ENCODE data around the gene NFIB. TPM values are rescaled to one million over a fixed set of nuclear protein-coding genes. Genes with fewer than 3 reads are reported as not detected.

NFIB gene
- polyA plus RNA-seq (ENCODE audit: insufficient read length in 4 of 4): 10 to 100 TPM; 18.6 to 22.1 (median 19.5) TPM

- DNase-seq (ENCODE audit: low read depth in 4 of 4, low spot score in 3 of 4): no peak
Measured at GRCh38 chr9:14313951-14314423, at the start of gene NFIB. Gene NFIB, minus strand, starts transcription at chr9:14314141. Its CDS starts 630 bp downstream, at chr9:14313511.

- DNase-seq (ENCODE audit: low read depth in 4 of 4, low spot score in 3 of 4): no peak
Measured at GRCh38 chr9:14362175-14362574, 48.2 kb upstream of the NFIB start.

GRCh38 chr9:14361074-14361473 lies 47.1 kb upstream of the NFIB start:
- DNase-seq (ENCODE audit: low read depth in 4 of 4, low spot score in 3 of 4): no peak

GRCh38 chr9:14358523-14358922 lies 44.6 kb upstream of the NFIB start:
- DNase-seq (ENCODE audit: low read depth in 4 of 4, low spot score in 3 of 4): no peak

GRCh38 chr9:14356351-14357265 lies 42.7 kb upstream of the NFIB start:
- DNase-seq (ENCODE audit: low read depth in 4 of 4, low spot score in 3 of 4): no peak

GRCh38 chr9:14354201-14354600 lies 40.3 kb upstream of the NFIB start:
- no peak for DNase-seq (ENCODE audit: low read depth in 4 of 4, low spot score in 3 of 4)

- peak in 3 of 4 donors; percentile 75 to 85 (median 85) for DNase-seq (ENCODE audit: low read depth in 4 of 4, low spot score in 3 of 4)
Measured at GRCh38 chr9:14353222-14354056, 39.5 kb upstream of the NFIB start.

GRCh38 chr9:14352503-14352902 lies 38.6 kb upstream of the NFIB start:
- DNase-seq (ENCODE audit: low read depth in 4 of 4, low spot score in 3 of 4): no peak

- DNase-seq (ENCODE audit: low read depth in 4 of 4, low spot score in 3 of 4): no peak
Measured at GRCh38 chr9:14351221-14351836, 37.4 kb upstream of the NFIB start.

GRCh38 chr9:14350754-14351153 lies 36.8 kb upstream of the NFIB start:
- no peak for DNase-seq (ENCODE audit: low read depth in 4 of 4, low spot score in 3 of 4)

- DNase-seq (ENCODE audit: low read depth in 4 of 4, low spot score in 3 of 4): no peak
Measured at GRCh38 chr9:14350349-14350728, 36.4 kb upstream of the NFIB start.

- DNase-seq (ENCODE audit: low read depth in 4 of 4, low spot score in 3 of 4): no peak
Measured at GRCh38 chr9:14349447-14350348, 35.8 kb upstream of the NFIB start.

- no peak for DNase-seq (ENCODE audit: low read depth in 4 of 4, low spot score in 3 of 4)
Measured at GRCh38 chr9:14349146-14349446, 35.2 kb upstream of the NFIB start.

- DNase-seq (ENCODE audit: low read depth in 4 of 4, low spot score in 3 of 4): no peak
Measured at GRCh38 chr9:14348373-14349145, 34.6 kb upstream of the NFIB start.

GRCh38 chr9:14348123-14348372 lies 34.1 kb upstream of the NFIB start:
- DNase-seq (ENCODE audit: low read depth in 4 of 4, low spot score in 3 of 4): no peak

GRCh38 chr9:14347406-14348122 lies 33.6 kb upstream of the NFIB start:
- no peak for DNase-seq (ENCODE audit: low read depth in 4 of 4, low spot score in 3 of 4)

- no peak for DNase-seq (ENCODE audit: low read depth in 4 of 4, low spot score in 3 of 4)
Measured at GRCh38 chr9:14346811-14347405, 33.0 kb upstream of the NFIB start.

GRCh38 chr9:14346231-14346791 lies 32.4 kb upstream of the NFIB start:
- no peak for DNase-seq (ENCODE audit: low read depth in 4 of 4, low spot score in 3 of 4)

Data from right renal pelvis (tissue), 4 donors.